Midbrain (tissue), 1 donor: Measurements from ENCODE around the gene MAX.
A peak's percentile ranks its signal among the peaks of the same experiment; 100 is the strongest.

Experiments used
- DNase-seq: peaks from one replicate; lab custom pipeline; 2025; lab: John Stamatoyannopoulos, UW

Gene MAX

GRCh38 chr14:65072937-65073336 lies 29.4 kb downstream of the MAX start:
- DNase-seq: no peak

GRCh38 chr14:65072256-65072655 lies 30.1 kb downstream of the MAX start:
- DNase-seq: no peak

GRCh38 chr14:65071544-65071943 lies 30.8 kb downstream of the MAX start:
- DNase-seq: no peak

GRCh38 chr14:65070471-65070976 lies 31.8 kb downstream of the MAX start:
- no peak for DNase-seq

- no peak for DNase-seq
Observed at GRCh38 chr14:65069874-65070413, 32.4 kb downstream of the MAX start.

GRCh38 chr14:65065719-65066118 lies 36.6 kb downstream of the MAX start:
- no peak for DNase-seq

- no peak for DNase-seq
Observed at GRCh38 chr14:65062096-65063075, 39.9 kb downstream of the MAX start.

- DNase-seq: no peak
Observed at GRCh38 chr14:65057695-65058094, 44.6 kb downstream of the MAX start.

GRCh38 chr14:65054471-65055085 lies 47.7 kb downstream of the MAX start:
- DNase-seq: no peak

GRCh38 chr14:65053466-65053865 lies 48.9 kb downstream of the MAX start:
- DNase-seq: no peak

GRCh38 chr14:65052832-65053231 lies 49.5 kb downstream of the MAX start:
- no peak for DNase-seq

- no peak for DNase-seq
Observed at GRCh38 chr14:65045709-65046108, 56.6 kb downstream of the MAX start.

GRCh38 chr14:65045006-65045405 lies 57.3 kb downstream of the MAX start:
- DNase-seq: no peak

- DNase-seq: peak; percentile 34
Observed at GRCh38 chr14:65044596-65044959, 57.7 kb downstream of the MAX start.

- DNase-seq: no peak
Observed at GRCh38 chr14:65043893-65044595, 58.3 kb downstream of the MAX start.

GRCh38 chr14:65042731-65043372 lies 59.5 kb downstream of the MAX start:
- no peak for DNase-seq

- DNase-seq: no peak
Observed at GRCh38 chr14:65042296-65042695, 60.0 kb downstream of the MAX start.

GRCh38 chr14:65041434-65041915 lies 60.8 kb downstream of the MAX start:
- no peak for DNase-seq

GRCh38 chr14:65040666-65041433 lies 61.5 kb downstream of the MAX start:
- no peak for DNase-seq

- DNase-seq: no peak
Observed at GRCh38 chr14:65038966-65039365, 63.4 kb downstream of the MAX start.

GRCh38 chr14:65035049-65035448 lies 67.3 kb downstream of the MAX start:
- peak; percentile 51 for DNase-seq
